ENCODE measurements around the gene IFI44L.

- TF ChIP-seq REST (IDR thresholded peaks at IDR 0.05; ENCODE audit: low read depth) (no peak), RAD21 (IDR thresholded peaks at IDR 0.05; ENCODE audit: low read depth) (no peak), CTCF (IDR thresholded peaks at IDR 0.05 in 2 of 3, conservative IDR thresholded peaks at IDR 0.05 in 1 of 3; ENCODE audit: borderline replicate concordance in 1 of 3, insufficient read depth in 1 of 3, low read depth in 2 of 3, low read length in 2 of 3) (no peak), CEBPB (IDR thresholded peaks at IDR 0.05; ENCODE audit: low read depth) (no peak), EZH2phosphoT487 (IDR thresholded peaks at IDR 0.05; ENCODE audit: borderline replicate concordance) (no peak)
These were observed 42.8 kb upstream of the IFI44L start for GRCh38 chr1:78577257-78578100.

Data from HCT116 (cell line).